ENCODE measurements around the gene EFCAB6.

EFCAB6 gene

GRCh38 chr22:43533156-43533530 lies 279.0 kb downstream of the EFCAB6 start:
- Histone ChIP-seq H3K36me3 (ENCODE audit: insufficient read depth, low read length) (no peaks in the 10 kb centered on the region), H4K20me1 (ENCODE audit: insufficient read depth, low read length) (no peaks in the 10 kb centered on the region), H3K27me3 (ENCODE audit: insufficient read depth, low read length) (no peaks in the 10 kb centered on the region), H3K4me2 (ENCODE audit: low read length) (no peak overlapping the region), H3K27ac (ENCODE audit: low read depth, low read length, poor library complexity, severe bottlenecking) (no peak overlapping the region), H3K9me2 (ENCODE audit: low read depth, low read length) (no peaks in the 10 kb centered on the region), H3K9me3 (ENCODE audit: low read length) (no peaks in the 10 kb centered on the region), H3K4me3 (ENCODE audit: low read depth, low read length, poor library complexity, severe bottlenecking) (no peak overlapping the region), H3K9ac (ENCODE audit: low read length) (no peak overlapping the region), H3F3A (ENCODE audit: insufficient read depth, low read length) (no peaks in the 10 kb centered on the region), H2AFZ (ENCODE audit: low read length) (no peak overlapping the region), H3K79me2 (ENCODE audit: insufficient read depth, low read length) (no peaks in the 10 kb centered on the region), H3K4me1 (ENCODE audit: insufficient read depth, low read length, severe bottlenecking) (no peaks in the 10 kb centered on the region)
- TF ChIP-seq EZH2 (IDR thresholded peaks at IDR 0.05; ENCODE audit: borderline replicate concordance, low read length) (no peak), CTCF (IDR thresholded peaks at IDR 0.05; ENCODE audit: low read length) (no peak)

- Histone ChIP-seq H3K27ac (ENCODE audit: low read depth, low read length, poor library complexity, severe bottlenecking) (no peak overlapping the region), H3K27me3 (ENCODE audit: insufficient read depth, low read length) (no peaks in the 10 kb centered on the region), H3K4me2 (ENCODE audit: low read length) (no peak overlapping the region), H3K36me3 (ENCODE audit: insufficient read depth, low read length) (no peaks in the 10 kb centered on the region), H3K4me3 (ENCODE audit: low read depth, low read length, poor library complexity, severe bottlenecking) (no peak overlapping the region), H3K9ac (ENCODE audit: low read length) (no peak overlapping the region), H3K4me1 (ENCODE audit: insufficient read depth, low read length, severe bottlenecking) (no peaks in the 10 kb centered on the region), H4K20me1 (ENCODE audit: insufficient read depth, low read length) (no peaks in the 10 kb centered on the region), H3K79me2 (ENCODE audit: insufficient read depth, low read length) (no peaks in the 10 kb centered on the region), H3K9me2 (ENCODE audit: low read depth, low read length) (no peaks in the 10 kb centered on the region), H3K9me3 (ENCODE audit: low read length) (no peaks in the 10 kb centered on the region), H3F3A (ENCODE audit: insufficient read depth, low read length) (no peaks in the 10 kb centered on the region), H2AFZ (ENCODE audit: low read length) (no peak overlapping the region)
- TF ChIP-seq EZH2 (IDR thresholded peaks at IDR 0.05; ENCODE audit: borderline replicate concordance, low read length) (no peak), CTCF (IDR thresholded peaks at IDR 0.05; ENCODE audit: low read length) (no peak)
These were observed 279.6 kb downstream of the EFCAB6 start for GRCh38 chr22:43532301-43533155.

- H3K79me2 ChIP-seq (ENCODE audit: insufficient read depth, low read length), result no peaks in the 10 kb centered on the region
- no peaks in the 10 kb centered on the region for H3K9me3 ChIP-seq (ENCODE audit: low read length)
- no peak overlapping the region for H2AFZ ChIP-seq (ENCODE audit: low read length)
- no peaks in the 10 kb centered on the region for H3K27me3 ChIP-seq (ENCODE audit: insufficient read depth, low read length)
- TF ChIP-seq EZH2 (IDR thresholded peaks at IDR 0.05; ENCODE audit: borderline replicate concordance, low read length), result no peak
- no peak for TF ChIP-seq CTCF (IDR thresholded peaks at IDR 0.05; ENCODE audit: low read length)
- H3K4me2 ChIP-seq (ENCODE audit: low read length), result no peak overlapping the region
- no peaks in the 10 kb centered on the region for H3K4me1 ChIP-seq (ENCODE audit: insufficient read depth, low read length, severe bottlenecking)
- no peaks in the 10 kb centered on the region for H4K20me1 ChIP-seq (ENCODE audit: insufficient read depth, low read length)
- no peak overlapping the region for H3K4me3 ChIP-seq (ENCODE audit: low read depth, low read length, poor library complexity, severe bottlenecking)
- H3K36me3 ChIP-seq (ENCODE audit: insufficient read depth, low read length), result no peaks in the 10 kb centered on the region
- H3K9me2 ChIP-seq (ENCODE audit: low read depth, low read length), result no peaks in the 10 kb centered on the region
- no peak overlapping the region for H3K9ac ChIP-seq (ENCODE audit: low read length)
- H3K27ac ChIP-seq (ENCODE audit: low read depth, low read length, poor library complexity, severe bottlenecking), result no peak overlapping the region
- H3F3A ChIP-seq (ENCODE audit: insufficient read depth, low read length), result no peaks in the 10 kb centered on the region
These were observed 280.5 kb downstream of the EFCAB6 start for GRCh38 chr22:43531651-43532050.
